ENCODE results near the gene CDON.

- TF ChIP-seq, protein P1, sequence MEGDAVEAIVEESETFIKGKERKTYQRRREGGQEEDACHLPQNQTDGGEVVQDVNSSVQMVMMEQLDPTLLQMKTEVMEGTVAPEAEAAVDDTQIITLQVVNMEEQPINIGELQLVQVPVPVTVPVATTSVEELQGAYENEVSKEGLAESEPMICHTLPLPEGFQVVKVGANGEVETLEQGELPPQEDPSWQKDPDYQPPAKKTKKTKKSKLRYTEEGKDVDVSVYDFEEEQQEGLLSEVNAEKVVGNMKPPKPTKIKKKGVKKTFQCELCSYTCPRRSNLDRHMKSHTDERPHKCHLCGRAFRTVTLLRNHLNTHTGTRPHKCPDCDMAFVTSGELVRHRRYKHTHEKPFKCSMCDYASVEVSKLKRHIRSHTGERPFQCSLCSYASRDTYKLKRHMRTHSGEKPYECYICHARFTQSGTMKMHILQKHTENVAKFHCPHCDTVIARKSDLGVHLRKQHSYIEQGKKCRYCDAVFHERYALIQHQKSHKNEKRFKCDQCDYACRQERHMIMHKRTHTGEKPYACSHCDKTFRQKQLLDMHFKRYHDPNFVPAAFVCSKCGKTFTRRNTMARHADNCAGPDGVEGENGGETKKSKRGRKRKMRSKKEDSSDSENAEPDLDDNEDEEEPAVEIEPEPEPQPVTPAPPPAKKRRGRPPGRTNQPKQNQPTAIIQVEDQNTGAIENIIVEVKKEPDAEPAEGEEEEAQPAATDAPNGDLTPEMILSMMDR (IDR thresholded peaks at IDR 0.05), result no peak
- TF ChIP-seq EZH2 (IDR thresholded peaks at IDR 0.05; ENCODE audit: borderline replicate concordance, insufficient read depth, low read depth, low read length, poor library complexity, severe bottlenecking), result no peak
Measured at GRCh38 chr11:126049159-126049558, 13.5 kb downstream of the CDON start.
